Measurements from ENCODE around the gene ARF6.

DNA sequence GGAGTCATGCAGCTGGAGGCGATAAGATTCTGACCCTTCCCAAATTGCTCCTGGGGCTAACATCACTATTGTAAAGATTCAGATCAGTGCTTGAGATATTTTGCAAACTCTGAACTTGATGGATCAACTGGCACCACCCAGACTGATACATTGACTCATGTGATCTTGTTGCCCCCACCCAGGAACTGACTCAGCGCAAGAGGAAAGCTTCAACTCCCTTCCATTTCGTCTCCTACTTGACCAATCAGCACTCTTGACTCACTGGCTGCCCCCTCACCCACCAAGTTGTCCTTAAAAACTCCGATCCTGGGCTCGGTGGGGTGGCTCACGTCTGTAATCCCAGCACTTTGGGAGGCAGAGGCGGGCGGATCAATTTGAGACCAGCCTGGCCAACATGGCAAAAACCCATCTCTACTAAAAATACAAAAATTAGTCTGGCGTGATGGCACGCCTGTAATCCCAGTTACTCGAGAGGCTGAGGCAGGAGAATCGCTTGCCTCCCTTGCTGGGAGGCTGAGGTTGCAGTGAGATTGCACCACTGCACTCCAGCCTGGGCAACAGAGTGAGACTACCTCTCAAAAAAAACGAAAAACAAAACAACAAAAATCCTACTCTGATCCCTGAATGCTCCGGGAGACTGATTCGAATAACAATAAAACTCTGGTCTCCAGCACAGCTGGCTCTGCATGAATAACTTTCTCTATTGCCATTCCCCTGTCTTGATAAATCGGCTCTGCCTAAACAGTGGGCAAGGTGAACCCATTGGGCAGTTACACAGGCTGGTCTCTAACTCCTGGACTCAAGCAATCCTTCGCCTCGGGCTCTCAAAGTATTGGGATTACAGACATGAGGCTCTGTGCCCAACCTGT, 9.8 kb upstream of the ARF6 start:
- TF ChIP-seq RFX5 (IDR thresholded peaks at IDR 0.05) (no peak), ZSCAN20 (CRISPR knock-in tag; IDR thresholded peaks at IDR 0.05) (no peak), RAD21 (conservative IDR thresholded peaks at IDR 0.05 in 1 of 2, IDR thresholded peaks at IDR 0.05 in 1 of 2) (no peak), MAZ (IDR thresholded peaks at IDR 0.05; ENCODE audit: borderline replicate concordance, low read depth, low read length) (no peak), POLR2A (IDR thresholded peaks at IDR 0.05; ENCODE audit: low read length) (no peak), RCOR1 (IDR thresholded peaks at IDR 0.05; ENCODE audit: low read depth, low read length) (no peak), HEYL (CRISPR knock-in tag; IDR thresholded peaks at IDR 0.05) (no peak), ZNF302 (CRISPR knock-in tag; IDR thresholded peaks at IDR 0.05) (no peak), CEBPB (IDR thresholded peaks at IDR 0.05) (no peak), EP300 (IDR thresholded peaks at IDR 0.05) (no peak), MAFK (IDR thresholded peaks at IDR 0.05; ENCODE audit: partially characterized antibody) (no peak)
- TF ChIP-seq, protein P1, sequence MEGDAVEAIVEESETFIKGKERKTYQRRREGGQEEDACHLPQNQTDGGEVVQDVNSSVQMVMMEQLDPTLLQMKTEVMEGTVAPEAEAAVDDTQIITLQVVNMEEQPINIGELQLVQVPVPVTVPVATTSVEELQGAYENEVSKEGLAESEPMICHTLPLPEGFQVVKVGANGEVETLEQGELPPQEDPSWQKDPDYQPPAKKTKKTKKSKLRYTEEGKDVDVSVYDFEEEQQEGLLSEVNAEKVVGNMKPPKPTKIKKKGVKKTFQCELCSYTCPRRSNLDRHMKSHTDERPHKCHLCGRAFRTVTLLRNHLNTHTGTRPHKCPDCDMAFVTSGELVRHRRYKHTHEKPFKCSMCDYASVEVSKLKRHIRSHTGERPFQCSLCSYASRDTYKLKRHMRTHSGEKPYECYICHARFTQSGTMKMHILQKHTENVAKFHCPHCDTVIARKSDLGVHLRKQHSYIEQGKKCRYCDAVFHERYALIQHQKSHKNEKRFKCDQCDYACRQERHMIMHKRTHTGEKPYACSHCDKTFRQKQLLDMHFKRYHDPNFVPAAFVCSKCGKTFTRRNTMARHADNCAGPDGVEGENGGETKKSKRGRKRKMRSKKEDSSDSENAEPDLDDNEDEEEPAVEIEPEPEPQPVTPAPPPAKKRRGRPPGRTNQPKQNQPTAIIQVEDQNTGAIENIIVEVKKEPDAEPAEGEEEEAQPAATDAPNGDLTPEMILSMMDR (IDR thresholded peaks at IDR 0.05), result no peak
- TF ChIP-seq, protein P2, sequence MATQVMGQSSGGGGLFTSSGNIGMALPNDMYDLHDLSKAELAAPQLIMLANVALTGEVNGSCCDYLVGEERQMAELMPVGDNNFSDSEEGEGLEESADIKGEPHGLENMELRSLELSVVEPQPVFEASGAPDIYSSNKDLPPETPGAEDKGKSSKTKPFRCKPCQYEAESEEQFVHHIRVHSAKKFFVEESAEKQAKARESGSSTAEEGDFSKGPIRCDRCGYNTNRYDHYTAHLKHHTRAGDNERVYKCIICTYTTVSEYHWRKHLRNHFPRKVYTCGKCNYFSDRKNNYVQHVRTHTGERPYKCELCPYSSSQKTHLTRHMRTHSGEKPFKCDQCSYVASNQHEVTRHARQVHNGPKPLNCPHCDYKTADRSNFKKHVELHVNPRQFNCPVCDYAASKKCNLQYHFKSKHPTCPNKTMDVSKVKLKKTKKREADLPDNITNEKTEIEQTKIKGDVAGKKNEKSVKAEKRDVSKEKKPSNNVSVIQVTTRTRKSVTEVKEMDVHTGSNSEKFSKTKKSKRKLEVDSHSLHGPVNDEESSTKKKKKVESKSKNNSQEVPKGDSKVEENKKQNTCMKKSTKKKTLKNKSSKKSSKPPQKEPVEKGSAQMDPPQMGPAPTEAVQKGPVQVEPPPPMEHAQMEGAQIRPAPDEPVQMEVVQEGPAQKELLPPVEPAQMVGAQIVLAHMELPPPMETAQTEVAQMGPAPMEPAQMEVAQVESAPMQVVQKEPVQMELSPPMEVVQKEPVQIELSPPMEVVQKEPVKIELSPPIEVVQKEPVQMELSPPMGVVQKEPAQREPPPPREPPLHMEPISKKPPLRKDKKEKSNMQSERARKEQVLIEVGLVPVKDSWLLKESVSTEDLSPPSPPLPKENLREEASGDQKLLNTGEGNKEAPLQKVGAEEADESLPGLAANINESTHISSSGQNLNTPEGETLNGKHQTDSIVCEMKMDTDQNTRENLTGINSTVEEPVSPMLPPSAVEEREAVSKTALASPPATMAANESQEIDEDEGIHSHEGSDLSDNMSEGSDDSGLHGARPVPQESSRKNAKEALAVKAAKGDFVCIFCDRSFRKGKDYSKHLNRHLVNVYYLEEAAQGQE (IDR thresholded peaks at IDR 0.05), result no peak
- TF ChIP-seq, protein P3, sequence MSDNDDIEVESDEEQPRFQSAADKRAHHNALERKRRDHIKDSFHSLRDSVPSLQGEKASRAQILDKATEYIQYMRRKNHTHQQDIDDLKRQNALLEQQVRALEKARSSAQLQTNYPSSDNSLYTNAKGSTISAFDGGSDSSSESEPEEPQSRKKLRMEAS (IDR thresholded peaks at IDR 0.05), result no peak

Measured in A549 (cell line).